Common myeloid progenitor, CD34-positive (primary cell): ENCODE data around the gene CADM1.
A peak's percentile ranks its signal among the peaks of the same experiment; 100 is the strongest.

ENCODE experiments used
- CTCF ChIA-PET: fragments of 350-600 bp; sonication (Branson Sonifier 250); formaldehyde crosslinking; loops from one replicate; lab custom pipeline; 2021; ENCODE audit warnings: antibody characterized with exemption; lab: Charles Lee
- POLR2A ChIA-PET: fragments of 350-600 bp; sonication (Branson Sonifier 250); formaldehyde crosslinking; loops from one replicate; lab custom pipeline; 2021; ENCODE audit warnings: antibody characterized with exemption; lab: Charles Lee
- DNase-seq, 3 donors: peaks; one replicate each; pipeline versions ENCODE4 v3.0.0 to v3.0.0-alpha.2; 2013
- H3K27ac ChIP-seq, 2 experiments: 1 replicate in 1 of 2; 2 replicates in 1 of 2; pipeline ENCODE4 v1.7.0; 2013; ENCODE audit warnings: inconsistent platforms in 2 of 2, low read length in 2 of 2, mild to moderate bottlenecking in 2 of 2, low read depth in 1 of 2, moderate library complexity in 1 of 2; ENCODE audit not compliant: severe bottlenecking in 2 of 2, insufficient read depth in 1 of 2, poor library complexity in 1 of 2
- H3K27me3 ChIP-seq, 5 experiments: replicated peaks in 2 of 5; 1 replicate in 3 of 5; 2 replicates in 2 of 5; pipeline versions ENCODE4 v1.6.1 to v1.7.0; 2013; ENCODE audit warnings: low read length in 4 of 5, mild to moderate bottlenecking in 2 of 5, moderate library complexity in 2 of 5, inconsistent platforms in 1 of 5; ENCODE audit not compliant: insufficient read depth in 5 of 5, control insufficient read depth in 4 of 5
- H3K36me3 ChIP-seq, 4 experiments: 1 replicate in 2 of 4; 2 replicates in 2 of 4; pipeline versions ENCODE4 v1.6.1 to v1.7.0; 2013; ENCODE audit warnings: low read length in 3 of 4, control low read depth in 1 of 4, mild to moderate bottlenecking in 1 of 4; ENCODE audit not compliant: control insufficient read depth in 4 of 4, insufficient read depth in 4 of 4
- H3K4me1 ChIP-seq, 4 experiments: 1 replicate in 3 of 4; 2 replicates in 1 of 4; pipeline versions ENCODE4 v1.6.1 to v1.7.1; 2013; ENCODE audit warnings: low read length in 3 of 4, mild to moderate bottlenecking in 3 of 4, control low read depth in 1 of 4, inconsistent platforms in 1 of 4, moderate library complexity in 1 of 4; ENCODE audit not compliant: control insufficient read depth in 4 of 4, insufficient read depth in 4 of 4; ENCODE audit errors: control extremely low read depth in 1 of 4
- H3K4me3 ChIP-seq, 7 experiments: 1 replicate in 4 of 7; 2 replicates in 3 of 7; pipeline versions ENCODE4 v1.5.1 to v1.7.0; 2013; ENCODE audit warnings: mild to moderate bottlenecking in 7 of 7, low read length in 6 of 7, moderate library complexity in 6 of 7, inconsistent platforms in 2 of 7, low read depth in 2 of 7, control low read depth in 1 of 7; ENCODE audit not compliant: insufficient read depth in 4 of 7, control insufficient read depth in 1 of 7; ENCODE audit errors: extremely low read depth in 1 of 7
- H3K9me3 ChIP-seq, 5 experiments: 1 replicate in 4 of 5; 2 replicates in 1 of 5; pipeline versions ENCODE4 v1.6.1 to v1.7.1; 2013; ENCODE audit warnings: low read length in 4 of 5, mild to moderate bottlenecking in 2 of 5, inconsistent platforms in 1 of 5, low read depth in 1 of 5, moderate library complexity in 1 of 5; ENCODE audit not compliant: control insufficient read depth in 4 of 5, insufficient read depth in 2 of 5; ENCODE audit errors: control extremely low read depth in 1 of 5
- WGBS: methylation state at CpG from one replicate; pipeline ENCODE4 v1.1.5; 2013; ENCODE audit not compliant: insufficient coverage; 5-methylcytosine and 5-hydroxymethylcytosine counted together

CADM1 gene

DNA sequence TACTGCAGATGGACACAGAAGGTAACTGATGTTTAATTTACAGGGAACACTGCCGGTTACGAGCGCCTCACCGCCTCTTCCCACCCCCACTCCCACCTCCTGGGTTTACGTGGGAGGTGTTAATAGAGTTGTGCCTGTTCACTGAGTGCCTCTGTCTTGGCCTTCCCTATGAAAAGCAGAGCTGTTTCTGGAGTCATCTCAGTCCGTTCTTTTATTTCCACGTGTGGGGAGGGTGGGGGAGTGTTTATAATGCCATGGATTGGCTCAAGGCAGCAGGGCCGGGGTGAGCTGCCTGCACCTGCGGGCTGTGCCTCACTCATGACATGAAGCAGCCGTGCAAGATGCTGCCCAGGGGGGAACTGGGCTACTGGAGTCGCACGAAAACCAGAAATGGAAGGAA lies 322.7 kb downstream of the CADM1 start:
- H3K4me1 ChIP-seq = no peaks in the 10 kb centered on the region
- 93% methylated on average over 5 of the region's 12 CpGs for WGBS
- ChIA-PET POLR2A (no interaction called here), CTCF (no interaction called here)
- H3K36me3 ChIP-seq = no peaks in the 10 kb centered on the region
- no peak overlapping the region for H3K4me3 ChIP-seq
- no peak overlapping the region for H3K27ac ChIP-seq
- DNase-seq = no peak
- no peaks in the 10 kb centered on the region for H3K27me3 ChIP-seq
- no peaks in the 10 kb centered on the region for H3K9me3 ChIP-seq

GRCh38 chr11:115180272-115180671 lies 323.9 kb downstream of the CADM1 start:
- POLR2A ChIA-PET = no interaction called here
- WGBS = 79% methylated on average over 4 of the region's 7 CpGs
- DNase-seq = no peak
- CTCF ChIA-PET = interaction anchor here (0.6 to 1.5 kb wide), 2 partner anchors 16 kb away, joined by 3 read pairs; no protein-coding TSS in a partner anchor
- Histone ChIP-seq H3K4me3 (no peak overlapping the region), H3K27ac (no peak overlapping the region), H3K36me3 (no peaks in the 10 kb centered on the region), H3K27me3 (no peaks in the 10 kb centered on the region), H3K9me3 (no peaks in the 10 kb centered on the region), H3K4me1 (no peaks in the 10 kb centered on the region)

- Histone ChIP-seq H3K4me3 (no peak overlapping the region), H3K9me3 (no peaks in the 10 kb centered on the region), H3K4me1 (no peaks in the 10 kb centered on the region), H3K36me3 (no peaks in the 10 kb centered on the region), H3K27ac (no peak overlapping the region), H3K27me3 (no peaks in the 10 kb centered on the region)
- POLR2A ChIA-PET = no interaction called here
- WGBS = 100% methylated on average over 2 of the region's 3 CpGs
- no peak for DNase-seq
- CTCF ChIA-PET = interaction anchor here (1.5 kb wide), 1 partner anchor 15 kb away, joined by 3 read pairs; no protein-coding TSS in a partner anchor
These were observed 324.6 kb downstream of the CADM1 start for GRCh38 chr11:115179636-115180035.

GRCh38 chr11:115178705-115179104 lies 325.5 kb downstream of the CADM1 start:
- no peaks in the 10 kb centered on the region for H3K4me1 ChIP-seq
- WGBS = 97% methylated on average over 14 of the region's 14 CpGs
- no peak overlapping the region for H3K4me3 ChIP-seq
- no peak for DNase-seq
- H3K27ac ChIP-seq = no peak overlapping the region
- H3K36me3 ChIP-seq = no peaks in the 10 kb centered on the region
- H3K27me3 ChIP-seq = no peaks in the 10 kb centered on the region
- ChIA-PET POLR2A (no interaction called here), CTCF (no interaction called here)
- H3K9me3 ChIP-seq = no peaks in the 10 kb centered on the region

DNA sequence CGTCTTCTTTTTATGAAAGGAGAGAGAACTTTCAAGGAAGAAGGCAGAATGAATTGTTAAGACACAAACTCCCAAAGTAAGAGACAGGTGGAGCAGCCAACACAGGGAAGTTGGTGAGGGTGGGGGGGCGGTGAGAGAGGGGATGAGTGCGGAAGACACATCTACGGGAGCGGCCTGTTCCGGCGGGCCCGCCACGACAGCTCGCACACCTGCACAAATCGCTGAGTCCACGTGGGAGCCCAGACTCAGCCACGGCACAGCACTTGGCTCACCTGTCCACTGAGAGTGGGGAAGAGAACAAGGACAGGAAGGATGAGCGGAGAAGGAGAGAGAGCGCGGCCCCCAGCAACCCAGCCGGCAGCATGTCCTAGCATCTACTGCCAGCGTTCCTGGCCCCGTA lies 331.1 kb downstream of the CADM1 start:
- ChIA-PET POLR2A (no interaction called here), CTCF (no interaction called here)
- Histone ChIP-seq H3K36me3 (no peaks in the 10 kb centered on the region), H3K27me3 (no peaks in the 10 kb centered on the region), H3K27ac (no peak overlapping the region), H3K4me3 (no peak overlapping the region), H3K9me3 (no peaks in the 10 kb centered on the region), H3K4me1 (no peaks in the 10 kb centered on the region)
- DNase-seq = no peak
- 70% methylated on average over 10 of the region's 19 CpGs for WGBS

- Histone ChIP-seq H3K4me3 (no peak overlapping the region), H3K36me3 (no peaks in the 10 kb centered on the region), H3K27me3 (peaks cover 0 to 7% (median 0%) of the 10 kb centered on the region in 5 experiments), H3K27ac (no peak overlapping the region), H3K4me1 (no peaks in the 10 kb centered on the region), H3K9me3 (no peaks in the 10 kb centered on the region)
- CTCF ChIA-PET = interaction anchor here (1.0 to 1.3 kb wide), 2 partner anchors 10 to 17 kb away, joined by 3 read pairs; no protein-coding TSS in a partner anchor
- POLR2A ChIA-PET = no interaction called here
- DNase-seq = peak in 2 of 3 donors; percentile 6 to 16
- 78% methylated on average over 7 of the region's 8 CpGs for WGBS
These were observed 333.9 kb downstream of the CADM1 start for GRCh38 chr11:115170133-115170815.

DNA sequence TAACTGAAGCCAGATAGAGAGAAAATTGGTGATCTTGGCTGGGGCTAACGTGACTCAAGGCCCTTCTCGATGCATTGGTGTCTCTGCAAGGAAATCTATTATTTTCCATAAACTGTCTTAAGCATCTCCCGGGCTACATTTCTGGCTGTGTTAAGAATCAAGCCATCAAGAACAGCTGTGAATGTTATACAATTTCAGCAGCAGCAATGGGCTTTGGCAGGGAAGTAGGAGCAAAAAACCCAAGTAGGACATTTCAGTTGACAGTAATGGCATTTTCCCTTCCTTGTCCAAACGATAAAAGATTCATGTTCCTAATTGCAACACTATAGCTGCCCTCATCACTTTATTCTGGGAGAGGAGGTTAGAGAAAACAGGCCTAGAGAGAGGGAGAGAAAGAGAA lies 335.0 kb downstream of the CADM1 start:
- no peaks in the 10 kb centered on the region for H3K9me3 ChIP-seq
- H3K4me3 ChIP-seq = no peak overlapping the region
- ChIA-PET CTCF (interaction anchor here (1.0 to 1.3 kb wide), 2 partner anchors 9 to 18 kb away, joined by 3 read pairs; no protein-coding TSS in a partner anchor), POLR2A (no interaction called here)
- WGBS = 80% methylated on average over 2 of the region's 4 CpGs
- no peak for DNase-seq
- no peaks in the 10 kb centered on the region for H3K4me1 ChIP-seq
- H3K27ac ChIP-seq = no peak overlapping the region
- H3K27me3 ChIP-seq = peaks cover 0 to 14% (median 0%) of the 10 kb centered on the region in 5 experiments
- H3K36me3 ChIP-seq = no peaks in the 10 kb centered on the region
